Renal cortical epithelial cell (primary cell): Measurements from ENCODE around the gene ZNF675. TPM values are rescaled to one million over a fixed set of nuclear protein-coding genes. Genes with fewer than 3 reads are reported as not detected.
"Not testable (repeated sequence)": the region's sequence is repeated elsewhere in the genome, so short reads cannot be mapped to it uniquely, and the experiment has no call there.

Source experiments
- DNase-seq: peaks from one replicate; pipeline ENCODE4 v3.0.0-alpha.2; 2011; ENCODE audit warnings: low read depth
- total RNA-seq: library from RNA; depleted of rRNA; stranded (reverse); fragments of >200 nt; gene quantifications from 2 replicates; pipeline ENCODE4 v1.2.3, GENCODE V29; 2014

Gene ZNF675
- total RNA-seq, result 17.1 and 18.8 TPM in 2 replicates

DNA sequence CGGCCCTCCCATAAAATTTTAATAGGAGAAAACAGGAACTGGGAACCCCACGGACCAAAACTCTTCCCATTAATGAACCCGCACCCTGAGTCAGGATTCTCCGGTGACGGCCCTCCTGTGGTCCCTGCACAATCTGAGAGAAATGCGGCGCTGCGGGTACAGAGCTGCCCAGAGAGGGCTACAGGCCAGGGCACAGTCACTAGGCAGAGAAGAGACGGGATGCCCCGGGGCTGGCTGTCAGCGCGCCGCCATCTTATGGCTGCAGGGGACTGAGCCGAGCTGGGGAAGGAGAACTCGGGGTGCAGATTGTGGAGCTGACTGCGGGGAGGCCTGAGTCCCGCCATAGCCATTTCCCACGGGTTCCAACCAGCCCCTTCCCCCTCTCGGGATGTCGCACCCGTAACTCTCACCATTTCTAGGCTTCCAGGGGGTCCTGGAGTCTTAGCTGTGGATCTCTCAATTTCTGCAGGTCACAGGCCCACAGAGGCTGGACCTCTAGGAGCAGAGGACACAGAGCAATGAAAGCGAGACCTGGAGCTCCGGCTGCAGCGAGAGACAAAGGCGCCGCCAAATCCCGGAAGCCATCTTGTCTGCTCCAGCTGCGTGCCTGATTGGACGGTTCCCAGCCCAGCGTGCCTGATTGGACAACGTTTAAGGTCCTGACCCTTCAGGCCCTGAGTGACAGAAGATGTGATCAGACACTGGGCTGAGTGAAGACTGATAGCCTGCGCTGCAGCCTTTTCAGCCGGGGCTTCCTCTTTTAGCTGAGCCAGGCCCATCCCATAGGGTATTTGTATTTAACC, at the start of gene ZNF675:
TSS of gene ZNF675 (minus strand) at position 592 of the 803 bp plus-strand sequence. CDS start at position 413, 179 bp downstream.
- DNase-seq, result peak; percentile 86

- DNase-seq, result not testable (repeated sequence)
Observed at GRCh38 chr19:23730729-23731465, 43.9 kb upstream of the ZNF675 start.

DNA sequence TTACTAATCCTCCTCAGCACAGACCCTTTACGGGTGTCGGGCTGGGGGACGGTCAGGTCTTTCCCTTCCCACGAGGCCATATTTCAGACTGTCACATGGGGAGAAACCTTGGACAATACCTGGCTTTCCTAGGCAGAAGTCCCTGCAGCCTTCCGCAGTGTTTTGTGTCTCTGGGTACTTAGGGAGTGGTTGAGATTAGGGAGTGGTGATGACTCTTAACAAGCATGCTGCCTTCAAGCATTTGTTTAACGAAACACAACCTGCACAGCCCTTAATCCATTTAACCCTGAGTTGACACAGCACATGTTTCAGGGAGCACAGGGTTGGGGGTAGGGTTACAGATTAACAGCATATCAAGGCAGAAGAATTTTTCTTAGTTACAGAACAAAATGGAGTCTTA, 37.1 kb upstream of the ZNF675 start:
- DNase-seq, result not testable (repeated sequence)

DNA sequence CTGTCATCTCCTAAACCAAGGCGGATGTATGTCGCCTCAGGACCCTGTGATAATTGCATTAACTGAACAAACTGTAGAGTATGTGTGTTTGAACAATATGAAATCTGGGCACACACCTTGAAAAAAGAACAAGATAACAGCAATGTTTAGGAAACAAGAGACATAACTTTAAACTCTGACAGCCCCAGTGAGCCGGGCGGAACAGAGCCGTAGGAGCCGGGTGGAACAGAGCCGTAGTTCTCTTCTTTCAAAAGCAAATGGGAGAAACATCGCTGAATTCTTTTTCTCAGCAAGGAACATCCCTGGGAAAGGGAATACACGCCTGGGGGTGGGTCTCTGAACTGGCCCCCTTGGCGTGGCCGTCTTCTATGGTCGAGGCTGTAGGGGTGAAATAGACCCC, 31.8 kb upstream of the ZNF675 start:
- no peak for DNase-seq

DNA sequence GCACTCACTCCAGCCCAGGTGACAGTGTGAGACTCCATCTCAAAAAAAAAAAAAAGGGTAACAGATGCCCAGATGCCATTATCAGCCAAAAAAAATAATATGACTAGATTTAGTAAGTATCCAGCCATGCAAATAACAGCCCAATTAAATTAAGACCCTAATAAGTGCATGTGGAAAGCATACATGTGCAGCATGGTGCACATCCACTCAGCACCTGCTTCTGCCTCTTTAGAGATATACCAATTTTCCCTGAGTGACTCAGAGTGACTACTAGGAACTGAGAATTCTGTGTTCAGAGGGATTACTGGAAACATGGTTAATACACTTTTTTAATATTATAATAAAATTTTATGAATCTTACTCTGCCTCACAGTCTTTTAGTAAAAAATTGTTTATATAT, 29.8 kb upstream of the ZNF675 start:
- no peak for DNase-seq

DNA sequence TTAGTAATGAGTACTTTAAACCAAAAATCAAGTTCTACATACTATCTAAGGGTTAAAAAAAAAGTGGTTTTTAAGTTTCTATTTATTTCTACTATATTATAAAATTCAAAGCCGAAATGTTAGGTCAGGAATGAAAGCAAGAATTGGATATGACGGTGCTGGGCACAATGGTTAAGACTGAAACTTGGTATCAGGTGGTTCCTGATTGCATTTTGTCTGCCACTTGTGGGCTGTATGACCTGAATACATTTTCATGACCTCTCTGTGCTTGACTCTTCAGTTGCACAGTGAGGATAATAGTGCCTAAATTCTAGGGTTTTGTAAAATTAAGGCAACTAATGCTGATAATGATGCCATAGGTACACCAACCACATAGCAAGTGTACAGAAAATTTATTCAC, 22.3 kb upstream of the ZNF675 start:
- no peak for DNase-seq

- no peak for DNase-seq
Observed at GRCh38 chr19:23706657-23707056, 19.6 kb upstream of the ZNF675 start.

- DNase-seq, result no peak
Observed at GRCh38 chr19:23699521-23699860, 12.5 kb upstream of the ZNF675 start.

DNA sequence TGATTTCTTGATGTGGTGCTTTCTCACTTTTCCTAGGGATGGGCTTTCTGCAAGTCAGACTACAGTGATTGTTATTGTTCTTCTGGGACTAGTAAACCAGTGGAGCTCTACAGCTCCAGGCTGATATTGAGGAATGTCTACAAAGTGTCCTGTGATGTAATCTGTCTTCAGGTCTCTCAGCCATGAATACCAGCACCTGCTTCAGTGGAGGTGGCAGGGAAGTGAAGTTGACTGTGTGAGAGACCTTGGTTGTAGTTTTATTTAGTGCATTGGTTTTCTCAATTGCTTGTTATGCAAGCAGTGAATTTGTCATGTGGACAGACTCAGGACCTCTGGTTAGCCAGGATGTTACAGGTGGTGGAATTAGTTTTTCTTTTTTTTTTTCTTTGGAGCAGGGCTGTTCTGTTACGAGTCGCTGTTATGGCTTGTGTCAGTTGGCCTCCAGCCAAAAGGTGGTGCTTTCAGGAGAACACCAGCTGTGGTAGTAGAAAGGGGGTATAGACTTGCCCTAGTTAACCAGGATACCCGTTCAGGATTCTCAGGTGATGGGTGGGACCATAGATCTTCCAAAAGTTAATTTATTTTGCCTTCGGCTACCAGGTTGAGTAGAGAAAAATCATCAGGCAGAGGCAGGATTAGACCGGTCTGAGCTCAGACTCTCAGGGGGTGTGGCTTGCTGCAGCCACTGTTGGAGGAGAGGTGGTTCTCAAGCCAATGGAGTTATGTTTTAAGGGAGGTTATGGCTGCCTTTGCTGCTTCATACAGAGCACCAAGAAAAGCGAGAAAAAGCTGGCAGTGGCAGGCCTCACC, 11.9 kb upstream of the ZNF675 start:
- no peak for DNase-seq

- DNase-seq, result not testable (repeated sequence)
Observed at GRCh38 chr19:23692937-23693336, 5.9 kb upstream of the ZNF675 start.

DNA sequence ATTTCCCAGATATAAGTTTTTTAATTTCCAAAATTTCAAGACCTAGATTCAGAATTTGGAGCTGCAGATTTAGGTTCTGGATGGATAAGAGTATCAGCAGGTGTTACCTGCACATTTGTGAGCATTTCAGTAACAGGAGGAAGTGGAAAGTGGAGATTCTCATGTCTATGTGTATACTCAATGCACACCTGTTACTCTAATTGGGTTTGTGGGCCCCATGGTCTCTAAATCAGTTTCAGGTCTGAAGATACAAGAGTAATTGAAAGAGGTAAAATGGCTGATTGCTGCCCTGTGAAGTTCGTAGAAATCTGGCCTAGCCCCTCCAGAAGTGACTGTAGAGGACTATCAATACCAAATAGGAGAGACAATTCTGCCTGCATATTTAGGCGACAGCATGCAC, 13.9 kb downstream of the ZNF675 start:
- no peak for DNase-seq

DNA sequence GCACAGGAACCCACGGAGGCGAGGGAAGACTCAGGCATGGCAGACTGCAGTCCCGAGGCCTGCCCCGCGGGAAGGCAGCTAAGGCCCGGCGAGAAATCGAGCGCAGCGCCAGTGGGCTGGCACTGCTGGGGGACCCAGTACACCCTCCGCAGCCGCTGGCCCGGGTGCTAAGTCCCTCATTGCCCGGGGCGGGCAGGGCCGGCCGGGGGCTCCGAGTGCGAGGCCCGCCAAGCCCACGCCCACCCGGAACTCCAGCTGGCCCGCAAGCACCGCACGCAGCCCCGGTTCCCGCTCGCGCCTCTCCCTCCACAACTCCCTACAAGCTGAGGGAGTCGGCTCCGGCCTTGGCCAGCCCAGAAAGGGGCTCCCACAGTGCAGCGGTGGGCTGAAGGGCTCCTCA, 18.4 kb downstream of the ZNF675 start:
- DNase-seq, result not testable (repeated sequence)

DNA sequence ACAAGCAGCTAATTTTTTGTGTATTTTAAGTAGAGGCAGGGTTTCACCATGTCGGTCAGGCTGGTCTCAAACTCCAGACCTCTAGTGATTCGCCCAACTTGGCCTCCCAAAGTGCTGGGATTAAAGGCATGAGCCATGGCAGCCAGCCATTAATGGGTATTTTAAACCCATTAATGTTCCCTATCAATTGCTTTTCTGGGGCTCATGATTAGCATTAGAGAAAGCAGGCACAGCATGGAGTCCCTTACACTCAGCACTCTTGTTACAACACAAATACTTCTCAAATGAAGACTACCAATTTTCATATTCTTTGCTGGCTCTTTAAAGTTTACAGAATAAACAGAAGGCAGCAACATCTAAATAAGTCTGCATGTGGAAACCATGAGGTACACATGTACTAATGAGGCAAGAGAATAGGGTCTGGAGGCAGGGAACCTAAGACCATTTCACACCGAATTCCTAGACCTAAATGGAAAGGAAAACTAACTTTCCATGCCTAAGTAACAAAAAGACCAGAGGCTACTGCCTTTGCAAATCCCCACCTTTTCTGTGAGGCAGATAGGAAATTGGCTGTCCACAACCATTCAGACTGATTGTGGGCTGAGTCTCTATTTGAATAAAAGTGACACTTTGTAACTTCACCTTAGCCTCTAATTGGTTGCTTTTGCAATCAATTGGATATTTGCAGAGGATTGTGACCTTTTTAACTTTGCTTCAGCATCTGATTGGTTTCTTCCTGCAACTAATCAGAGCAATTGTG, 21.2 kb downstream of the ZNF675 start:
- DNase-seq, result no peak

DNA sequence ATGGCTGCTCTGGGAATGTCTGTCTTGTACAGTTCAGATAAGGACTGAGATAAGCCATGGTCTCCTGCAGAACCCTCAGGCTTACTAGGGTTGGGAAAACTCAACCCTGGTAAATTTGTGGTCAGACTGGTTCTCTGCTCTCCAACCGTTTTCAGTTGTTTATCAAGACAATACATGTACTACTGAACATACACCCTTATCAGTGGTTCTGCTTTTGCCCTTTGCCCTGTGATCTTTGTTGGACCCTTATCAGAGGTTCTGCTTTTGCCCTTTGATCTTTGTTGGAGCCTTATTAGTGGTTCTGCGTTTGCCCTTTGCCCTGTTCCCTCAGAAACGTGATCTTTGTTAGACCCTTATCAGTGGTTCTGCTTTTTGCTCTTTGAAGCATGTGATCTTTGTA, 37.2 kb downstream of the ZNF675 start:
- DNase-seq, result not testable (repeated sequence)

Other genes with a start within 250 kb of the ZNF675 start
- gene ZNF681, start 71.7 kb upstream of the ZNF675 start, total RNA-seq, result 2.3 and 2.8 TPM in 2 replicates
- 3.2 and 3.8 TPM in 2 replicates for gene ZNF726, start 227.7 kb upstream of the ZNF675 start, total RNA-seq